A549 (cell line): ENCODE measurements around the gene PNKP. TPM values are rescaled to one million over a fixed set of nuclear protein-coding genes. Genes with fewer than 3 reads are reported as not detected.

Experiments used
- ATAC-seq, 2 experiments: fragments of 200-7000 bp in 1 of 2; fragments of >200 bp in 1 of 2; cut with Nextera tagmentation in 1 of 2; cut with Tn5 transposase in 1 of 2; 3 replicates each; pipeline versions ENCODE4 v1.8.0 to v1.9.1; 2018 to 2020; ENCODE audit warnings: mild to moderate bottlenecking in 1 of 2, moderate library complexity in 1 of 2
- CTCF ChIA-PET: fragments of 300-600 bp; sonication (Branson Sonifier 250); formaldehyde crosslinking; extraction: SDS; loops from one replicate; lab custom pipeline; 2021; ENCODE audit warnings: antibody characterized with exemption, inconsistent platforms; lab: Yijun Ruan, JAX
- POLR2A ChIA-PET: fragments of 350-600 bp; formaldehyde crosslinking; extraction: SDS; loops from one replicate; lab custom pipeline; 2021; ENCODE audit warnings: antibody characterized with exemption, inconsistent platforms; lab: Yijun Ruan, JAX
- DNase-seq, 2 experiments: peaks; one replicate each; pipeline versions ENCODE4 v3.0.0 to v3.0.0-alpha.2; 2011 to 2016; ENCODE audit warnings: low read depth in 1 of 2, low spot score in 1 of 2
- FAIRE-seq: peaks from 2 replicates; lab custom pipeline; 2011; peaks lifted over from hg19 to GRCh38; lab: Jason Lieb, UNC
- H3K27ac ChIP-seq, 2 experiments: fragments of >200 bp; sonication (Bioruptor Twin); formaldehyde crosslinking; 3 replicates each; pipeline ENCODE4 v1.5.1; 2016 to 2017
- H3K4me1 ChIP-seq: fragments of >200 bp; sonication (Bioruptor Twin); formaldehyde crosslinking; 3 replicates; pipeline ENCODE4 v1.6.1; 2016
- H3K4me2 ChIP-seq: fragments of >200 bp; sonication (Bioruptor Twin); formaldehyde crosslinking; 3 replicates; pipeline ENCODE4 v1.6.1; 2016
- H3K4me3 ChIP-seq: fragments of >200 bp; sonication (Bioruptor Twin); formaldehyde crosslinking; 3 replicates; pipeline ENCODE4 v1.5.1; 2016
- H3K9me3 ChIP-seq: fragments of >200 bp; sonication (Bioruptor Twin); formaldehyde crosslinking; 3 replicates; pipeline ENCODE4 v1.6.1; 2016
- BHLHE40 ChIP-seq: IDR thresholded peaks from 2 replicates; pipeline ENCODE4 v1.6.1; 2012; ENCODE audit warnings: low read depth, low read length, inconsistent platforms
- CBX2 ChIP-seq: fragments of 200-600 bp; sonication (generic); IDR thresholded peaks from 2 replicates; pipeline ENCODE4 v1.6.1; 2016; ENCODE audit warnings: low read depth, mild to moderate bottlenecking, borderline replicate concordance
- CBX8 ChIP-seq: fragments of 200-600 bp; sonication (generic); IDR thresholded peaks from 2 replicates; pipeline ENCODE4 v1.6.1; 2016
- CEBPB ChIP-seq, 2 experiments: fragments of >200 bp in 1 of 2; sonication (Bioruptor Twin) in 1 of 2; formaldehyde crosslinking in 1 of 2; IDR thresholded peaks; 2 replicates each; pipeline ENCODE4 v1.6.1; 2012 to 2016
- EHMT2 ChIP-seq: fragments of 200-600 bp; sonication (generic); IDR thresholded peaks from 2 replicates; pipeline ENCODE4 v1.6.1; 2016; ENCODE audit warnings: antibody characterized with exemption, low read depth, mild to moderate bottlenecking, moderate library complexity
- ESRRA ChIP-seq: fragments of 150-350 bp; IDR thresholded peaks from 2 replicates; pipeline ENCODE4 v1.6.1; 2014; ENCODE audit warnings: mild to moderate bottlenecking, low read length, borderline replicate concordance
- FOSL2 ChIP-seq, 2 experiments: fragments of 450-650 bp in 1 of 2; fragments of >200 bp in 1 of 2; sonication (Bioruptor Twin) in 1 of 2; formaldehyde crosslinking; IDR thresholded peaks; 2 replicates each; pipeline versions ENCODE4 v1.5.0 to v1.6.1; 2016 to 2020; ENCODE audit warnings: mild to moderate bottlenecking in 1 of 2, moderate library complexity in 1 of 2
- GATA3 ChIP-seq: IDR thresholded peaks from 2 replicates; pipeline ENCODE4 v1.6.1; 2012; ENCODE audit warnings: borderline replicate concordance
- HOXA7 ChIP-seq: fragments of 250-450 bp; sonication (Bioruptor Pico); IDR thresholded peaks from 2 replicates; pipeline ENCODE4 v1.5.0; 2020; ENCODE audit warnings: mild to moderate bottlenecking, moderate library complexity
- HOXB5 ChIP-seq: fragments of 250-450 bp; sonication (Bioruptor Pico); IDR thresholded peaks from 2 replicates; pipeline ENCODE4 v1.5.0; 2020; ENCODE audit warnings: mild to moderate bottlenecking, moderate library complexity
- JUN ChIP-seq, 2 experiments: fragments of >200 bp; sonication (Bioruptor Twin); formaldehyde crosslinking; IDR thresholded peaks; 2 replicates in 1 of 2; 3 replicates in 1 of 2; pipeline ENCODE4 v1.6.1; 2016 to 2017
- MYC ChIP-seq: IDR thresholded peaks from 2 replicates; pipeline ENCODE4 v1.6.1; 2012; ENCODE audit warnings: mild to moderate bottlenecking, inconsistent platforms, low read length, improper control_type of control experiment, borderline replicate concordance
- PHF8 ChIP-seq: fragments of 200-600 bp; sonication (generic); IDR thresholded peaks from 2 replicates; pipeline ENCODE4 v1.6.1; 2016; ENCODE audit warnings: low read depth, mild to moderate bottlenecking, antibody characterized with exemption, moderate library complexity, borderline replicate concordance
- POLR2A ChIP-seq: IDR thresholded peaks from 2 replicates; pipeline ENCODE4 v1.6.1; 2012; ENCODE audit warnings: mild to moderate bottlenecking, low read length
- RFX5 ChIP-seq: fragments of 450-650 bp; IDR thresholded peaks from 2 replicates; pipeline ENCODE4 v1.7.1; 2014; ENCODE audit warnings: antibody characterized with exemption, mild to moderate bottlenecking, moderate library complexity
- RNF2 ChIP-seq: fragments of 200-600 bp; sonication (generic); IDR thresholded peaks from 2 replicates; pipeline ENCODE4 v1.6.1; 2016; ENCODE audit warnings: low read depth, mild to moderate bottlenecking, antibody characterized with exemption, moderate library complexity, borderline replicate concordance
- TFCP2L1 ChIP-seq: fragments of 250-450 bp; sonication (Bioruptor Pico); IDR thresholded peaks from 2 replicates; pipeline ENCODE4 v1.5.0; 2021; ENCODE audit warnings: mild to moderate bottlenecking
- USF2 ChIP-seq: fragments of 450-650 bp; IDR thresholded peaks from 2 replicates; pipeline ENCODE4 v1.6.1; 2014; ENCODE audit warnings: antibody characterized with exemption
- ZNF302 ChIP-seq: fragments of 250-450 bp; sonication (Bioruptor Pico); IDR thresholded peaks from 2 replicates; pipeline ENCODE4 v1.9.0; 2021; ENCODE audit warnings: inconsistent platforms, mild to moderate bottlenecking, moderate library complexity
- WGBS: methylation state at CpG from one replicate; pipeline ENCODE4 v1.1.6; 2017; ENCODE audit errors: missing lambda C conversion rate; 5-methylcytosine and 5-hydroxymethylcytosine counted together
- polyA plus RNA-seq, 4 experiments: library from polyadenylated mRNA; depleted of rRNA in 3 of 4; stranded (reverse); fragments of >200 nt; fragmentation: RNase III in 1 of 4; extraction: RNeasy Plus Mini Kit Qiagen cat#74134 plus additional on column Dnase treatment in 1 of 4; gene quantifications; 2 replicates in 3 of 4; 3 replicates in 1 of 4; pipeline ENCODE4 v1.2.3, GENCODE V29; 2011 to 2017
- TF ChIP-seq, protein P1 (sequence below): IDR thresholded peaks from 2 replicates; pipeline ENCODE4 v1.6.1; 2012
- TF ChIP-seq, protein P2 (sequence below): IDR thresholded peaks from 2 replicates; pipeline ENCODE4 v1.6.1; 2012
- TF ChIP-seq, protein P3 (sequence below): IDR thresholded peaks from 2 replicates; pipeline ENCODE4 v1.6.1; 2012; ENCODE audit warnings: low read depth, borderline replicate concordance
- TF ChIP-seq, protein P4 (sequence below): fragments of >200 bp; sonication (Bioruptor Twin); formaldehyde crosslinking; IDR thresholded peaks from 3 replicates; pipeline ENCODE4 v1.6.1; 2016
- TF ChIP-seq, protein P5 (sequence below): fragments of >200 bp; sonication (Bioruptor Twin); formaldehyde crosslinking; IDR thresholded peaks from 3 replicates; pipeline ENCODE4 v1.5.1; 2016

The PNKP gene
- polyA plus RNA-seq, 2 of the 4 experiments (the other 2 are of a cell fraction): 23.3 to 71.2 TPM

DNA sequence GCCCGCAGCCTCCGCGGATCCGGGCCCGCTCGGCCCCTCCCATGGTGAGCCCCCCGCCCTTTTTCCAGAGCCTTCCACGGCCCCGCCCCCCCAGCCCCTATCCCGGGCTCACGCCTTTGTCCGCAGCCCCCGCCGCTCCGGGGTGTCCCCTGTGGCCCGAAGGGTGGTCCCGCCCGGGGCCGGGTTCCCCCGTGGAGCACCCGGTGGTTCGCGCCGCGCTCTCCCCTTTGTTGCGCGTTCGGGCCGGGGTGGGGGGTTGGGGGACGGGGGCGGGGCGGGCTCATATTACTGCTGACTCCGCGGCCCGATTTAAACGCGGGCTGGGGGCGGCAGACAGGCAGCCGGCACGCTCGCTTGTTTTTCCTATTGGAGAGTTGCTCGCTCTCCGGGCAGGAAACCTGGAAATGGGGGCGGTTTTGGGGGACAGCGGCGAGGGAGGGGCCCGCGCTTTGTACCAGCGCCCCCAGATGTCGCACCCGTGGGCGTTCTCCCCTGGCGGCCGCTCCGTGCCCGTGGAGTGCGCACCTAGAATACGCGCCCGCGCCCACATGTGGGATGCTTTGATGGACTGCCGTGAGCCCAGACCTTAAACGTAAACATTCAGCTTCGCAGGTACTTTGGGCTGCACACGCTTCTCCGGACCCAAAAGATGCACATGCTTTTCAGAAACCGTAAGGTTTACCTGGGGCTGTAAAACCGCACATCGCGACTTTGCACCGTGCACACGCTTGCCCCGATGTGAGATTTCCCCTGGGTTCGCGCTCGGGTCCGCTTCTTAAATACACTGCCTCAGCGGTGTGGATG is 15.7 kb downstream of the PNKP start:
- H3K27ac ChIP-seq: peak overlapping the region; percentile 94 to 97
- DNase-seq (no peak), FAIRE-seq (no peak), ATAC-seq (no peak)
- TF ChIP-seq, protein P1, sequence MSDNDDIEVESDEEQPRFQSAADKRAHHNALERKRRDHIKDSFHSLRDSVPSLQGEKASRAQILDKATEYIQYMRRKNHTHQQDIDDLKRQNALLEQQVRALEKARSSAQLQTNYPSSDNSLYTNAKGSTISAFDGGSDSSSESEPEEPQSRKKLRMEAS: peak; percentile 60
- TF ChIP-seq, protein P2, sequence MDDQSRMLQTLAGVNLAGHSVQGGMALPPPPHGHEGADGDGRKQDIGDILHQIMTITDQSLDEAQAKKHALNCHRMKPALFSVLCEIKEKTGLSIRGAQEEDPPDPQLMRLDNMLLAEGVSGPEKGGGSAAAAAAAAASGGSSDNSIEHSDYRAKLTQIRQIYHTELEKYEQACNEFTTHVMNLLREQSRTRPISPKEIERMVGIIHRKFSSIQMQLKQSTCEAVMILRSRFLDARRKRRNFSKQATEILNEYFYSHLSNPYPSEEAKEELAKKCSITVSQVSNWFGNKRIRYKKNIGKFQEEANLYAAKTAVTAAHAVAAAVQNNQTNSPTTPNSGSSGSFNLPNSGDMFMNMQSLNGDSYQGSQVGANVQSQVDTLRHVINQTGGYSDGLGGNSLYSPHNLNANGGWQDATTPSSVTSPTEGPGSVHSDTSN: peak; percentile 36; the same call in 1 of the 2 replicates
- no peak; a peak in 1 of 5 replicates for TF ChIP-seq JUN (IDR thresholded peaks at IDR 0.05)
- H3K4me1 ChIP-seq: peaks cover 17% of the 10 kb centered on the region
- CTCF ChIA-PET: interaction anchor here (1.0 to 1.3 kb wide), 3 partner anchors 12 to 21 kb away, joined by 3 to 6 read pairs (median 4); no protein-coding TSS in a partner anchor
- peak overlapping the region; percentile 92 for H3K4me2 ChIP-seq
- H3K9me3 ChIP-seq: no peaks in the 10 kb centered on the region
- WGBS: 23% methylated on average over 28 of the region's 78 CpGs
- peak overlapping the region; percentile 89 for H3K4me3 ChIP-seq
- POLR2A ChIA-PET: interaction anchor here (0.7 to 1.6 kb wide), 4 partner anchors 11 to 210 kb away, joined by 3 to 10 read pairs (median 4); partner anchors contain the start of gene SCAF1

GRCh38 chr19:49850487-49851342 is 16.7 kb downstream of the PNKP start, which contains the start of gene PTOV1:
TSS of gene PTOV1 (plus strand) at chr19:49851159.
- CTCF ChIA-PET: interaction anchor here (0.8 to 1.8 kb wide), 9 partner anchors 9 to 178 kb away, joined by 3 to 7 read pairs (median 4); no protein-coding TSS in a partner anchor
- peak within 1 kb of the TSS; percentile 92 for H3K4me2 ChIP-seq
- peak within 1 kb of the TSS; percentile 94 to 97 for H3K27ac ChIP-seq
- ATAC-seq (peak; percentile 76 to 84), FAIRE-seq (no peak), DNase-seq (peak; percentile 96 to 97)
- H3K4me1 ChIP-seq: peaks cover 17% of the 10 kb centered on the region
- POLR2A ChIA-PET: interaction anchor here (0.7 to 1.6 kb wide), 14 partner anchors 11 to 209 kb away, joined by 3 to 18 read pairs (median 4); partner anchors contain the start of genes AKT1S1, PNKP, SCAF1 and TBC1D17
- H3K9me3 ChIP-seq: no peaks in the 10 kb centered on the region
- H3K4me3 ChIP-seq: peak within 1 kb of the TSS; percentile 89
- WGBS: under 1% methylated on average over 44 of the region's 98 CpGs
- peak; percentile 80 to 83; a peak in 3 of 5 replicates for TF ChIP-seq JUN (IDR thresholded peaks at IDR 0.05)
- no peak for TF ChIP-seq HOXB5 (CRISPR knock-in tag)
- TF ChIP-seq EHMT2: no peak
- TF ChIP-seq GATA3: peak; percentile 85
- TF ChIP-seq, protein P3, sequence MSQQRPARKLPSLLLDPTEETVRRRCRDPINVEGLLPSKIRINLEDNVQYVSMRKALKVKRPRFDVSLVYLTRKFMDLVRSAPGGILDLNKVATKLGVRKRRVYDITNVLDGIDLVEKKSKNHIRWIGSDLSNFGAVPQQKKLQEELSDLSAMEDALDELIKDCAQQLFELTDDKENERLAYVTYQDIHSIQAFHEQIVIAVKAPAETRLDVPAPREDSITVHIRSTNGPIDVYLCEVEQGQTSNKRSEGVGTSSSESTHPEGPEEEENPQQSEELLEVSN: peak; percentile 65
- TF ChIP-seq ZNF302 (CRISPR knock-in tag): no peak
- TF ChIP-seq FOSL2 (IDR thresholded peaks at IDR 0.05): no peak
- peak; percentile 4; the same call in 1 of the 2 replicates for TF ChIP-seq FOSL2 (CRISPR knock-in tag; IDR thresholded peaks at IDR 0.05)
- TF ChIP-seq MYC: no peak; the same call in 1 of the 2 replicates
- no peak for TF ChIP-seq ESRRA
- TF ChIP-seq RNF2: no peak
- TF ChIP-seq, protein P4, sequence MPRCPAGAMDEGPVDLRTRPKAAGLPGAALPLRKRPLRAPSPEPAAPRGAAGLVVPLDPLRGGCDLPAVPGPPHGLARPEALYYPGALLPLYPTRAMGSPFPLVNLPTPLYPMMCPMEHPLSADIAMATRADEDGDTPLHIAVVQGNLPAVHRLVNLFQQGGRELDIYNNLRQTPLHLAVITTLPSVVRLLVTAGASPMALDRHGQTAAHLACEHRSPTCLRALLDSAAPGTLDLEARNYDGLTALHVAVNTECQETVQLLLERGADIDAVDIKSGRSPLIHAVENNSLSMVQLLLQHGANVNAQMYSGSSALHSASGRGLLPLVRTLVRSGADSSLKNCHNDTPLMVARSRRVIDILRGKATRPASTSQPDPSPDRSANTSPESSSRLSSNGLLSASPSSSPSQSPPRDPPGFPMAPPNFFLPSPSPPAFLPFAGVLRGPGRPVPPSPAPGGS: 0 out of 3 replicates have a peak, but pooled peaks have one; percentile 51
- no peak for TF ChIP-seq CBX2
- peak; percentile 89 for TF ChIP-seq PHF8
- 0 out of 2 replicates have a peak, but pooled peaks have one; percentile 5 for TF ChIP-seq USF2
- TF ChIP-seq HOXA7 (CRISPR knock-in tag): no peak
- TF ChIP-seq, protein P1: peak; percentile 66
- TF ChIP-seq TFCP2L1 (CRISPR knock-in tag): 0 out of 2 replicates have a peak, but pooled peaks have one; percentile 53
- TF ChIP-seq, protein P2: peak; percentile 49; the same call in 1 of the 2 replicates
- TF ChIP-seq CBX8: no peak
- TF ChIP-seq, protein P5, sequence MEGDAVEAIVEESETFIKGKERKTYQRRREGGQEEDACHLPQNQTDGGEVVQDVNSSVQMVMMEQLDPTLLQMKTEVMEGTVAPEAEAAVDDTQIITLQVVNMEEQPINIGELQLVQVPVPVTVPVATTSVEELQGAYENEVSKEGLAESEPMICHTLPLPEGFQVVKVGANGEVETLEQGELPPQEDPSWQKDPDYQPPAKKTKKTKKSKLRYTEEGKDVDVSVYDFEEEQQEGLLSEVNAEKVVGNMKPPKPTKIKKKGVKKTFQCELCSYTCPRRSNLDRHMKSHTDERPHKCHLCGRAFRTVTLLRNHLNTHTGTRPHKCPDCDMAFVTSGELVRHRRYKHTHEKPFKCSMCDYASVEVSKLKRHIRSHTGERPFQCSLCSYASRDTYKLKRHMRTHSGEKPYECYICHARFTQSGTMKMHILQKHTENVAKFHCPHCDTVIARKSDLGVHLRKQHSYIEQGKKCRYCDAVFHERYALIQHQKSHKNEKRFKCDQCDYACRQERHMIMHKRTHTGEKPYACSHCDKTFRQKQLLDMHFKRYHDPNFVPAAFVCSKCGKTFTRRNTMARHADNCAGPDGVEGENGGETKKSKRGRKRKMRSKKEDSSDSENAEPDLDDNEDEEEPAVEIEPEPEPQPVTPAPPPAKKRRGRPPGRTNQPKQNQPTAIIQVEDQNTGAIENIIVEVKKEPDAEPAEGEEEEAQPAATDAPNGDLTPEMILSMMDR: no peak
- TF ChIP-seq CEBPB (IDR thresholded peaks at IDR 0.05): no peak
- TF ChIP-seq RFX5: peak; percentile 40; the same call in 1 of the 2 replicates
- peak; percentile 44 for TF ChIP-seq POLR2A
- peak; percentile 89 for TF ChIP-seq BHLHE40
